AG20443 (cell line): ENCODE results near the gene ABI1.

Experiments used
- DNase-seq: peaks from one replicate; pipeline ENCODE4 v3.0.0; 2012; ENCODE audit warnings: low spot score, mixed read lengths

The ABI1 gene

GRCh38 chr10:26854524-26854923 is 6.2 kb downstream of the ABI1 start:
- DNase-seq, result no peak

- no peak for DNase-seq
These were observed 16.3 kb downstream of the ABI1 start for GRCh38 chr10:26844396-26844975.

- DNase-seq, result no peak
These were observed 17.0 kb downstream of the ABI1 start for GRCh38 chr10:26843736-26844135.

- no peak for DNase-seq
These were observed 18.9 kb downstream of the ABI1 start for GRCh38 chr10:26841733-26842317.

- no peak for DNase-seq
These were observed 19.6 kb downstream of the ABI1 start for GRCh38 chr10:26840938-26841732.

- DNase-seq, result peak; percentile 12
These were observed 20.7 kb downstream of the ABI1 start for GRCh38 chr10:26839966-26840627.

GRCh38 chr10:26837139-26837538 is 23.6 kb downstream of the ABI1 start:
- DNase-seq, result no peak

GRCh38 chr10:26835025-26835424 is 25.7 kb downstream of the ABI1 start:
- DNase-seq, result no peak

GRCh38 chr10:26832960-26833359 is 27.8 kb downstream of the ABI1 start:
- DNase-seq, result no peak

- no peak for DNase-seq
These were observed 28.8 kb downstream of the ABI1 start for GRCh38 chr10:26831936-26832335.

- no peak for DNase-seq
These were observed 30.8 kb downstream of the ABI1 start for GRCh38 chr10:26829810-26830515.

- DNase-seq, result no peak
These were observed 36.6 kb downstream of the ABI1 start for GRCh38 chr10:26824015-26824690.

- DNase-seq, result no peak
These were observed 38.8 kb downstream of the ABI1 start for GRCh38 chr10:26821699-26822570.

GRCh38 chr10:26815500-26815899 is 45.3 kb downstream of the ABI1 start:
- no peak for DNase-seq

- no peak for DNase-seq
These were observed 50.2 kb downstream of the ABI1 start for GRCh38 chr10:26810435-26811026.

- no peak for DNase-seq
These were observed 50.8 kb downstream of the ABI1 start for GRCh38 chr10:26809973-26810372.

GRCh38 chr10:26807532-26807931 is 53.2 kb downstream of the ABI1 start:
- no peak for DNase-seq

- no peak for DNase-seq
These were observed 54.2 kb downstream of the ABI1 start for GRCh38 chr10:26806557-26806956.

GRCh38 chr10:26805567-26806245 is 55.1 kb downstream of the ABI1 start:
- peak; percentile 39 for DNase-seq
